GM12878 (cell line): Measurements from ENCODE around the gene FARSB.

Experiments used
- BCLAF1 ChIP-seq: fragments of 450-650 bp; IDR thresholded peaks from 2 replicates; pipeline ENCODE4 v1.6.1; 2017; ENCODE audit warnings: antibody characterized with exemption, mild to moderate bottlenecking, moderate library complexity
- CEBPZ ChIP-seq: fragments of 150-350 bp; IDR thresholded peaks from 2 replicates; pipeline ENCODE4 v1.6.1; 2016; ENCODE audit warnings: low read depth, low read length
- CTCF ChIP-seq, 3 experiments: IDR thresholded peaks in 2 of 3; conservative IDR thresholded peaks in 1 of 3; 2 replicates each; pipeline ENCODE4 v1.5.1; 2011; ENCODE audit warnings: low read depth in 3 of 3, low read length in 3 of 3, mild to moderate bottlenecking in 3 of 3, control low read depth in 2 of 3, moderate library complexity in 2 of 3, inconsistent platforms in 1 of 3, mixed read lengths in 1 of 3; ENCODE audit not compliant: control insufficient read depth in 2 of 3, insufficient read depth in 1 of 3; ENCODE audit errors: extremely low read depth in 1 of 3
- POLR2AphosphoS5 ChIP-seq: IDR thresholded peaks from 2 replicates; pipeline ENCODE4 v1.6.1; 2011; ENCODE audit warnings: mild to moderate bottlenecking, low read length, inconsistent platforms

GRCh38 chr2:222595581-222595980, 60.3 kb downstream of the FARSB start:
- TF ChIP-seq CTCF (IDR thresholded peaks at IDR 0.05 in 2 of 3, conservative IDR thresholded peaks at IDR 0.05 in 1 of 3; ENCODE audit: control insufficient read depth in 2 of 3, extremely low read depth in 1 of 3, insufficient read depth in 1 of 3, low read depth in 3 of 3, low read length in 3 of 3): no peak
- TF ChIP-seq POLR2AphosphoS5: no peak
- TF ChIP-seq BCLAF1: no peak
- no peak for TF ChIP-seq CEBPZ
